Transverse colon (tissue), 4 donors: ENCODE measurements around the gene NOTCH3. TPM values are rescaled to one million over a fixed set of nuclear protein-coding genes. Genes with fewer than 3 reads are reported as not detected.
A peak's percentile ranks its signal among the peaks of the same experiment; 100 is the strongest.

Experiments
- DNase-seq: peaks from one replicate; pipeline ENCODE4 v3.0.0-alpha.2; 2019
- H3K27ac ChIP-seq, 4 donors: fragments of 200-600 bp; sonication (generic); 2 replicates each; pipeline ENCODE4 v1.5.1; 2016 to 2018; ENCODE audit warnings: inconsistent platforms in 4 of 4
- H3K27me3 ChIP-seq: fragments of 200-600 bp; sonication (generic); 2 replicates; pipeline ENCODE4 v1.5.1; 2017; ENCODE audit warnings: inconsistent platforms
- H3K36me3 ChIP-seq, 4 donors: fragments of 200-600 bp; sonication (generic); 2 replicates each; pipeline ENCODE4 v1.5.1; 2017 to 2019; ENCODE audit warnings: inconsistent platforms in 4 of 4
- H3K4me1 ChIP-seq, 4 donors: fragments of 200-600 bp; sonication (generic); 2 replicates each; pipeline ENCODE4 v1.5.1; 2017 to 2020; ENCODE audit warnings: inconsistent platforms in 4 of 4
- H3K4me3 ChIP-seq, 4 donors: fragments of 200-600 bp; sonication (generic); 1 replicate in 1 of 4; 2 replicates in 3 of 4; pipeline versions ENCODE4 v1.5.1 to v1.6.1; 2017 to 2019; ENCODE audit warnings: inconsistent platforms in 4 of 4
- H3K9me3 ChIP-seq, 2 donors: fragments of 200-600 bp; sonication (generic); 2 replicates each; pipeline ENCODE4 v1.5.1; 2017 to 2019; ENCODE audit warnings: inconsistent platforms in 2 of 2
- CTCF ChIP-seq, 5 experiments: fragments of 200-600 bp in 3 of 5; fragments of 450-650 bp in 2 of 5; sonication (generic) in 3 of 5; IDR thresholded peaks; 1 replicate in 2 of 5; 2 replicates in 3 of 5; pipeline ENCODE4 v1.5.1; 2016 to 2017; ENCODE audit warnings: antibody characterized with exemption in 5 of 5, inconsistent platforms in 3 of 5, mild to moderate bottlenecking in 2 of 5, moderate library complexity in 1 of 5
- EP300 ChIP-seq: sonication (generic); formaldehyde crosslinking; IDR thresholded peaks from one replicate; pipeline ENCODE4 v1.6.1; 2017; ENCODE audit warnings: antibody characterized with exemption, low read depth
- POLR2A ChIP-seq: fragments of 450-650 bp; IDR thresholded peaks from one replicate; pipeline ENCODE4 v1.6.1; 2016; ENCODE audit warnings: antibody characterized with exemption, mild to moderate bottlenecking, moderate library complexity
- POLR2AphosphoS5 ChIP-seq, 3 donors: sonication (generic); formaldehyde crosslinking; IDR thresholded peaks; one replicate each; pipeline ENCODE4 v1.6.1; 2016; ENCODE audit warnings: antibody characterized with exemption in 3 of 3
- whole genome bisulfite sequencing, 2 donors: methylation state at CpG; one replicate each; pipeline ENCODE4 v1.1.5; 2018; ENCODE audit warnings: low coverage in 1 of 2; 5-methylcytosine and 5-hydroxymethylcytosine counted together
- in situ Hi-C, 4 donors: fragments of 200-750 bp; cut with MboI; loops; one replicate each; pipeline versions ENCODE4 v1.15.0 to v1.15.1; 2017; ENCODE audit warnings: low sequenced_read_pairs in 3 of 4, low pct_ligation_motif_present in 1 of 4, low pct_unique_long_range_greater_than_20kb in 1 of 4
- intact Hi-C: fragments of 100-400 bp; cut with DNase I; formaldehyde crosslinking; loops from one replicate; pipeline ENCODE4 v1.15.1; 2023; ENCODE audit warnings: low total_unique reads
- total RNA-seq, 4 donors: library from RNA; depleted of rRNA; stranded (reverse); fragments of >200 nt; gene quantifications; one replicate each; pipeline ENCODE4 v1.1.0, GENCODE V29; 2016

NOTCH3 gene
- total RNA-seq, 4 donors from 2014 or later, result 2.2 to 16.3 (median 4.7) TPM

DNA sequence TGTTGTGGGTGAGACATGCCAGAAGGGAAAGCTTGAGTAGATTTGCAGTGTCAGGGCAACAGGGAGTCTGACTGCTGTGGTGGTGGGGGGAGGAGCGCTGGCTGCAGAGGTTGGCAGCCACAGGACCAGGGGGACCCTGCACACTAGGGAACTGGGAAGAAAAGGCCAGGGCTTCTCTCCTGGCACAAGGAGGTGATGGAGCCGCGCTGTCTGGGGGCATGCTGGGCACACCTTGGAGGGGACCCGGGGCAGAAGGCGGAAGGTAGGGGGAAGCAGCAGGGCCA, 45.3 kb upstream of the NOTCH3 start:
- intact Hi-C loops, result no loop called here

GRCh38 chr19:15245370-15246197, 44.8 kb upstream of the NOTCH3 start:
- Histone ChIP-seq H3K27ac (peak overlapping the region in 1 of 4 donors; percentile 90), H3K4me1 (peaks cover 34 to 36% (median 35%) of the 10 kb centered on the region in 4 donors), H3K27me3 (no peaks in the 10 kb centered on the region), H3K9me3 (no peaks in the 10 kb centered on the region), H3K4me3 (no peak overlapping the region), H3K36me3 (peaks cover 0 to 15% (median 3%) of the 10 kb centered on the region in 4 donors)
- in situ Hi-C loops (no loop called here), intact Hi-C loops (no loop called here)
- 93 to 100% methylated on average over 1 to 20 of the region's 20 CpGs for WGBS, 2 donors
- DNase-seq, result no peak
- TF ChIP-seq POLR2A (no peak), EP300 (no peak), CTCF (IDR thresholded peaks at IDR 0.05) (no peak), POLR2AphosphoS5 (IDR thresholded peaks at IDR 0.05) (no peak)

More for the DNA sequence above, 45.3 kb upstream of the NOTCH3 start:
- TF ChIP-seq POLR2AphosphoS5 (IDR thresholded peaks at IDR 0.05) (no peak), EP300 (no peak), CTCF (IDR thresholded peaks at IDR 0.05) (no peak), POLR2A (no peak)
- in situ Hi-C loops, result no loop called here
- peaks cover 0 to 12% (median 3%) of the 10 kb centered on the region in 4 donors for H3K36me3 ChIP-seq
- DNase-seq, result no peak
- H3K27me3 ChIP-seq, result no peaks in the 10 kb centered on the region
- no peak overlapping the region for H3K4me3 ChIP-seq
- H3K27ac ChIP-seq, result peak overlapping the region in 2 of 4 donors; percentile 84 to 90
- WGBS, 2 donors, result 97% methylated on average over 5 of the region's 5 CpGs; no CpG with 5 or more reads in 1 of the 2 donors
- H3K9me3 ChIP-seq, result no peaks in the 10 kb centered on the region
- peaks cover 38 to 41% (median 40%) of the 10 kb centered on the region in 4 donors for H3K4me1 ChIP-seq

- in situ Hi-C loops, result no loop called here
- WGBS, 2 donors, result 81 to 90% methylated on average over 7 of the region's 7 CpGs
- no peaks in the 10 kb centered on the region for H3K27me3 ChIP-seq
Measured at GRCh38 chr19:15244808-15245207, 44.0 kb upstream of the NOTCH3 start.

More at GRCh38 chr19:15244808-15245207, 44.0 kb upstream of the NOTCH3 start:
- no peaks in the 10 kb centered on the region for H3K9me3 ChIP-seq
- peaks cover 0 to 16% (median 6%) of the 10 kb centered on the region in 4 donors for H3K36me3 ChIP-seq
- no peak for TF ChIP-seq CTCF (IDR thresholded peaks at IDR 0.05)
- no peak for TF ChIP-seq POLR2A
- no peak for TF ChIP-seq EP300
- TF ChIP-seq POLR2AphosphoS5 (IDR thresholded peaks at IDR 0.05), result no peak
- H3K4me3 ChIP-seq, result no peak overlapping the region
- no peak overlapping the region for H3K27ac ChIP-seq
- intact Hi-C loops, result no loop called here
- no peak for DNase-seq
- peaks cover 26 to 28% (median 27%) of the 10 kb centered on the region in 4 donors for H3K4me1 ChIP-seq
